Hippocampal formation (tissue), 2 donors: ENCODE results near the gene RALGPS1.
A peak's percentile ranks its signal among the peaks of the same experiment; 100 is the strongest.

ENCODE experiments used
- DNase-seq, 2 donors: peaks; one replicate each; lab custom pipeline; 2025; lab: John Stamatoyannopoulos, UW

RALGPS1 gene

GRCh38 chr9:127252410-127253318 lies 338.1 kb downstream of the RALGPS1 start:
- no peak for DNase-seq

- peak in 1 of 2 donors; percentile 47 for DNase-seq
Observed at GRCh38 chr9:127253446-127253845, 338.9 kb downstream of the RALGPS1 start.

- no peak for DNase-seq
Observed at GRCh38 chr9:127255692-127256091, 341.1 kb downstream of the RALGPS1 start.

GRCh38 chr9:127256324-127256723 lies 341.7 kb downstream of the RALGPS1 start:
- DNase-seq = no peak

- DNase-seq = no peak
Observed at GRCh38 chr9:127258606-127259471, 344.3 kb downstream of the RALGPS1 start.

- peak; percentile 35 to 54 for DNase-seq
Observed at GRCh38 chr9:127262602-127263001, 348.0 kb downstream of the RALGPS1 start.

- DNase-seq = no peak
Observed at GRCh38 chr9:127263237-127263636, 348.7 kb downstream of the RALGPS1 start.

GRCh38 chr9:127263664-127264063 lies 349.1 kb downstream of the RALGPS1 start:
- DNase-seq = peak in 1 of 2 donors; percentile 38

GRCh38 chr9:127264462-127265219 lies 350.1 kb downstream of the RALGPS1 start, which contains the start of gene GARNL3:
TSS of gene GARNL3 (plus strand) at chr9:127264774. CDS start at chr9:127264878, 104 bp downstream.
- DNase-seq = peak in 1 of 2 donors; percentile 53

GRCh38 chr9:127267793-127268525 lies 353.4 kb downstream of the RALGPS1 start:
- peak in 1 of 2 donors; percentile 23 for DNase-seq

GRCh38 chr9:127269449-127269848 lies 354.9 kb downstream of the RALGPS1 start:
- no peak for DNase-seq
